Measurements from ENCODE around the gene SLC24A3. TPM values are rescaled to one million over a fixed set of nuclear protein-coding genes. Genes with fewer than 3 reads are reported as not detected.

Gene SLC24A3
- total RNA-seq, 1 experiment from 2014 or later: not detected

GRCh38 chr20:19756761-19757486 lies 544.5 kb downstream of the SLC24A3 start:
- H3K27ac ChIP-seq (ENCODE audit: low read length): peak overlapping the region; percentile 93
- ChIA-PET POLR2A (no interaction called here), CTCF (interaction anchor here (0.5 kb wide), 1 partner anchor 130 kb away, joined by 5 read pairs; no protein-coding TSS in a partner anchor)
- TF ChIP-seq CTCF (IDR thresholded peaks at IDR 0.05) (no peak), SIN3A (IDR thresholded peaks at IDR 0.05; ENCODE audit: borderline replicate concordance, insufficient read depth, low read depth, low read length) (no peak), TCF7L2 (IDR thresholded peaks at IDR 0.05; ENCODE audit: low read depth, low read length) (no peak), POLR2AphosphoS5 (IDR thresholded peaks at IDR 0.05; ENCODE audit: low read depth, low read length) (no peak)
- TF ChIP-seq, protein P1, sequence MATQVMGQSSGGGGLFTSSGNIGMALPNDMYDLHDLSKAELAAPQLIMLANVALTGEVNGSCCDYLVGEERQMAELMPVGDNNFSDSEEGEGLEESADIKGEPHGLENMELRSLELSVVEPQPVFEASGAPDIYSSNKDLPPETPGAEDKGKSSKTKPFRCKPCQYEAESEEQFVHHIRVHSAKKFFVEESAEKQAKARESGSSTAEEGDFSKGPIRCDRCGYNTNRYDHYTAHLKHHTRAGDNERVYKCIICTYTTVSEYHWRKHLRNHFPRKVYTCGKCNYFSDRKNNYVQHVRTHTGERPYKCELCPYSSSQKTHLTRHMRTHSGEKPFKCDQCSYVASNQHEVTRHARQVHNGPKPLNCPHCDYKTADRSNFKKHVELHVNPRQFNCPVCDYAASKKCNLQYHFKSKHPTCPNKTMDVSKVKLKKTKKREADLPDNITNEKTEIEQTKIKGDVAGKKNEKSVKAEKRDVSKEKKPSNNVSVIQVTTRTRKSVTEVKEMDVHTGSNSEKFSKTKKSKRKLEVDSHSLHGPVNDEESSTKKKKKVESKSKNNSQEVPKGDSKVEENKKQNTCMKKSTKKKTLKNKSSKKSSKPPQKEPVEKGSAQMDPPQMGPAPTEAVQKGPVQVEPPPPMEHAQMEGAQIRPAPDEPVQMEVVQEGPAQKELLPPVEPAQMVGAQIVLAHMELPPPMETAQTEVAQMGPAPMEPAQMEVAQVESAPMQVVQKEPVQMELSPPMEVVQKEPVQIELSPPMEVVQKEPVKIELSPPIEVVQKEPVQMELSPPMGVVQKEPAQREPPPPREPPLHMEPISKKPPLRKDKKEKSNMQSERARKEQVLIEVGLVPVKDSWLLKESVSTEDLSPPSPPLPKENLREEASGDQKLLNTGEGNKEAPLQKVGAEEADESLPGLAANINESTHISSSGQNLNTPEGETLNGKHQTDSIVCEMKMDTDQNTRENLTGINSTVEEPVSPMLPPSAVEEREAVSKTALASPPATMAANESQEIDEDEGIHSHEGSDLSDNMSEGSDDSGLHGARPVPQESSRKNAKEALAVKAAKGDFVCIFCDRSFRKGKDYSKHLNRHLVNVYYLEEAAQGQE (IDR thresholded peaks at IDR 0.05; ENCODE audit: insufficient read depth in 1 of 2, low read depth in 2 of 2, low read length in 1 of 2): no peak
- no peaks in the 10 kb centered on the region for H3K9me3 ChIP-seq (ENCODE audit: control insufficient read depth, insufficient read depth, low read depth, low read length)
- ATAC-seq (no peak), DNase-seq (ENCODE audit: low read depth, low spot score) (no peak)
- intact Hi-C loops (cut with micrococcal nuclease; ENCODE audit: unreplicated experiment): no loop called here
- BruUV-seq (replicated peaks): no TSS peak
- H3K4me3 ChIP-seq (ENCODE audit: low read depth in 2 of 2, low read length in 2 of 2): peak overlapping the region; percentile 88 to 91
- in situ Hi-C loops (cut with HindIII; ENCODE audit: low pct_unique_long_range_greater_than_20kb, low sequenced_read_pairs): no loop called here
- H3K27me3 ChIP-seq (ENCODE audit: control insufficient read depth, insufficient read depth, low read length): no peaks in the 10 kb centered on the region
- peaks cover 23% of the 10 kb centered on the region for H3K4me1 ChIP-seq (ENCODE audit: control insufficient read depth, insufficient read depth, low read length)
- H3K36me3 ChIP-seq (ENCODE audit: control insufficient read depth, insufficient read depth, low read length): no peaks in the 10 kb centered on the region

GRCh38 chr20:19757487-19758132 lies 545.2 kb downstream of the SLC24A3 start:
- in situ Hi-C loops (cut with HindIII; ENCODE audit: low pct_unique_long_range_greater_than_20kb, low sequenced_read_pairs): no loop called here
- CTCF ChIA-PET: interaction anchor here (0.5 to 0.8 kb wide), 5 partner anchors 56 to 188 kb away, joined by 3 to 8 read pairs (median 5); no protein-coding TSS in a partner anchor

More at GRCh38 chr20:19757487-19758132, 545.2 kb downstream of the SLC24A3 start:
- no peaks in the 10 kb centered on the region for H3K27me3 ChIP-seq (ENCODE audit: control insufficient read depth, insufficient read depth, low read length)
- no peaks in the 10 kb centered on the region for H3K9me3 ChIP-seq (ENCODE audit: control insufficient read depth, insufficient read depth, low read depth, low read length)
- peak overlapping the region; percentile 93 for H3K27ac ChIP-seq (ENCODE audit: low read length)
- H3K4me1 ChIP-seq (ENCODE audit: control insufficient read depth, insufficient read depth, low read length): peaks cover 23% of the 10 kb centered on the region
- H3K4me3 ChIP-seq (ENCODE audit: low read depth in 2 of 2, low read length in 2 of 2): peak overlapping the region; percentile 88 to 91
- ATAC-seq (peak; percentile 92), DNase-seq (ENCODE audit: low read depth, low spot score) (peak; percentile 66)
- POLR2A ChIA-PET: interaction anchor here (0.6 to 0.7 kb wide), 5 partner anchors 214 to 1249 kb away, joined by 6 to 18 read pairs (median 10); no protein-coding TSS in a partner anchor
- no TSS peak for BruUV-seq (replicated peaks)
- H3K36me3 ChIP-seq (ENCODE audit: control insufficient read depth, insufficient read depth, low read length): no peaks in the 10 kb centered on the region
- TF ChIP-seq POLR2AphosphoS5 (IDR thresholded peaks at IDR 0.05; ENCODE audit: low read depth, low read length) (no peak), CTCF (IDR thresholded peaks at IDR 0.05) (no peak), SIN3A (IDR thresholded peaks at IDR 0.05; ENCODE audit: borderline replicate concordance, insufficient read depth, low read depth, low read length) (0 out of 2 replicates have a peak, but pooled peaks have one; percentile 73), TCF7L2 (IDR thresholded peaks at IDR 0.05; ENCODE audit: low read depth, low read length) (no peak)
- intact Hi-C loops (cut with micrococcal nuclease; ENCODE audit: unreplicated experiment): no loop called here

Data from Panc1 (cell line).